Uterus (tissue), 4 donors: ENCODE measurements around the gene PUS3. TPM values are rescaled to one million over a fixed set of nuclear protein-coding genes. Genes with fewer than 3 reads are reported as not detected.
A peak's percentile ranks its signal among the peaks of the same experiment; 100 is the strongest.

Experiments
- DNase-seq, 2 donors: peaks; one replicate each; pipeline ENCODE4 v3.0.0-alpha.2; 2019 to 2020
- H3K27ac ChIP-seq, 2 donors: fragments of 200-600 bp; sonication (generic); 1 replicate in 1 of 2; 2 replicates in 1 of 2; pipeline ENCODE4 v1.5.1; 2016 to 2018
- H3K27me3 ChIP-seq, 2 donors: fragments of 200-600 bp; sonication (generic); one replicate each; pipeline ENCODE4 v1.5.1; 2018 to 2019; ENCODE audit warnings: control low read depth in 1 of 2
- H3K36me3 ChIP-seq, 2 donors: fragments of 200-600 bp; sonication (generic); one replicate each; pipeline ENCODE4 v1.5.1; 2019; ENCODE audit warnings: control low read depth in 1 of 2
- H3K4me1 ChIP-seq, 2 donors: fragments of 200-600 bp; sonication (generic); one replicate each; pipeline ENCODE4 v1.5.1; 2018 to 2019; ENCODE audit warnings: control low read depth in 1 of 2
- H3K4me3 ChIP-seq, 2 donors: fragments of 200-600 bp; sonication (generic); 1 replicate in 1 of 2; 2 replicates in 1 of 2; pipeline ENCODE4 v1.5.1; 2018 to 2019; ENCODE audit warnings: mild to moderate bottlenecking in 1 of 2
- H3K9me3 ChIP-seq, 2 donors: fragments of 200-600 bp; sonication (generic); one replicate each; pipeline ENCODE4 v1.5.1; 2019; ENCODE audit warnings: control low read depth in 1 of 2
- CTCF ChIP-seq, 4 experiments: fragments of 200-600 bp in 2 of 4; fragments of 450-650 bp in 2 of 4; sonication (generic) in 2 of 4; IDR thresholded peaks; one replicate each; pipeline ENCODE4 v1.5.1; 2016 to 2019; ENCODE audit warnings: antibody characterized with exemption in 4 of 4, mild to moderate bottlenecking in 2 of 4, moderate library complexity in 1 of 4
- POLR2A ChIP-seq, 2 donors: fragments of 450-650 bp; IDR thresholded peaks; one replicate each; pipeline ENCODE4 v1.6.1; 2016; ENCODE audit warnings: antibody characterized with exemption in 2 of 2, mild to moderate bottlenecking in 1 of 2, moderate library complexity in 1 of 2
- intact Hi-C: fragments of 100-400 bp; cut with DNase I; formaldehyde crosslinking; loops from one replicate; pipeline ENCODE4 v1.15.1; 2023; ENCODE audit warnings: low total_unique reads
- total RNA-seq, 4 donors: library from RNA; depleted of rRNA in 3 of 4; stranded (reverse); fragments of >200 nt in 3 of 4; gene quantifications; one replicate each; pipeline versions ENCODE4 v1.1.0 to v1.2.4, GENCODE V29; 2014 to 2023
- donor health status: DM: yes; HTN: yes; CAD: no.

Gene PUS3
- total RNA-seq, 4 donors from 2014 or later, result 1.8 to 19.4 (median 10.2) TPM

- no peaks in the 10 kb centered on the region for H3K27me3 ChIP-seq
- H3K27ac ChIP-seq, result no peak overlapping the region
- intact Hi-C loops, result loop anchor here (10.0 kb wide), 1 partner anchor 125 kb away; the partner anchor contains the start of gene CDON
- no peaks in the 10 kb centered on the region for H3K9me3 ChIP-seq
- no peaks in the 10 kb centered on the region for H3K36me3 ChIP-seq
- H3K4me1 ChIP-seq, result no peaks in the 10 kb centered on the region
- DNase-seq, result no peak
- TF ChIP-seq POLR2A (IDR thresholded peaks at IDR 0.05), result no peak
- TF ChIP-seq CTCF (IDR thresholded peaks at IDR 0.05), result no peak
- no peak overlapping the region for H3K4me3 ChIP-seq
These were observed 37.1 kb upstream of the PUS3 start for GRCh38 chr11:125940145-125940544.

- Histone ChIP-seq H3K4me1 (no peaks in the 10 kb centered on the region), H3K27me3 (no peaks in the 10 kb centered on the region), H3K4me3 (no peak overlapping the region), H3K36me3 (no peaks in the 10 kb centered on the region), H3K27ac (peak overlapping the region; percentile 55 to 58), H3K9me3 (no peaks in the 10 kb centered on the region)
- TF ChIP-seq CTCF (IDR thresholded peaks at IDR 0.05) (no peak), POLR2A (IDR thresholded peaks at IDR 0.05) (no peak)
- intact Hi-C loops, result no loop called here
- DNase-seq, result peak in 1 of 2 donors; percentile 73
These were observed 36.1 kb upstream of the PUS3 start for GRCh38 chr11:125939081-125939521.

- TF ChIP-seq POLR2A (IDR thresholded peaks at IDR 0.05) (no peak), CTCF (IDR thresholded peaks at IDR 0.05) (no peak)
- Histone ChIP-seq H3K27ac (peak overlapping the region; percentile 55 to 58), H3K27me3 (no peaks in the 10 kb centered on the region), H3K9me3 (no peaks in the 10 kb centered on the region), H3K4me1 (no peaks in the 10 kb centered on the region), H3K36me3 (no peaks in the 10 kb centered on the region), H3K4me3 (no peak overlapping the region)
- no peak for DNase-seq
- intact Hi-C loops, result no loop called here
These were observed 35.4 kb upstream of the PUS3 start for GRCh38 chr11:125938418-125938817.

- TF ChIP-seq POLR2A (IDR thresholded peaks at IDR 0.05) (no peak), CTCF (IDR thresholded peaks at IDR 0.05) (no peak)
- Histone ChIP-seq H3K27me3 (no peaks in the 10 kb centered on the region), H3K27ac (peak overlapping the region; percentile 53 to 67), H3K4me3 (no peak overlapping the region), H3K9me3 (no peaks in the 10 kb centered on the region), H3K4me1 (no peaks in the 10 kb centered on the region), H3K36me3 (no peaks in the 10 kb centered on the region)
- peak; percentile 81 to 82 for DNase-seq
- intact Hi-C loops, result no loop called here
These were observed 32.7 kb upstream of the PUS3 start for GRCh38 chr11:125935618-125936199.

- no peak for TF ChIP-seq CTCF (IDR thresholded peaks at IDR 0.05)
- TF ChIP-seq POLR2A (IDR thresholded peaks at IDR 0.05), result no peak
- Histone ChIP-seq H3K27me3 (no peaks in the 10 kb centered on the region), H3K27ac (peak overlapping the region; percentile 53 to 67), H3K4me1 (no peaks in the 10 kb centered on the region), H3K4me3 (no peak overlapping the region), H3K9me3 (no peaks in the 10 kb centered on the region), H3K36me3 (no peaks in the 10 kb centered on the region)
- DNase-seq, result no peak
- intact Hi-C loops, result no loop called here
These were observed 32.0 kb upstream of the PUS3 start for GRCh38 chr11:125935056-125935455.
